CD14-positive monocyte (primary cell): ENCODE measurements around the gene FAM135A. TPM values are rescaled to one million over a fixed set of nuclear protein-coding genes. Genes with fewer than 3 reads are reported as not detected.
A peak's percentile ranks its signal among the peaks of the same experiment; 100 is the strongest.

Experiments used
- DNase-seq, 3 donors: peaks; one replicate each; pipeline ENCODE4 v3.0.0-alpha.2; 2011 to 2022
- H2AFZ ChIP-seq: 2 replicates; pipeline ENCODE4 v1.6.0; 2012; ENCODE audit warnings: mild to moderate bottlenecking, low read depth, low read length, inconsistent platforms; ENCODE audit not compliant: insufficient read depth, poor library complexity, severe bottlenecking
- H3K27ac ChIP-seq, 2 donors: 1 replicate in 1 of 2; 2 replicates in 1 of 2; pipeline ENCODE4 v1.5.1; 2012 to 2013; ENCODE audit warnings: low read length in 2 of 2, control low read depth in 1 of 2, inconsistent platforms in 1 of 2, low read depth in 1 of 2, mild to moderate bottlenecking in 1 of 2
- H3K27me3 ChIP-seq, 2 donors: one replicate each; pipeline versions ENCODE4 v1.6.0 to v1.6.1; 2011 to 2013; ENCODE audit warnings: low read length in 2 of 2; ENCODE audit not compliant: control insufficient read depth in 2 of 2, insufficient read depth in 2 of 2
- H3K36me3 ChIP-seq, 2 donors: replicated peaks in 1 of 2; 1 replicate in 1 of 2; 2 replicates in 1 of 2; pipeline versions ENCODE4 v1.5.1 to v1.6.1; 2012 to 2013; ENCODE audit warnings: low read length in 2 of 2, control low read depth in 1 of 2, inconsistent platforms in 1 of 2, mild to moderate bottlenecking in 1 of 2; ENCODE audit not compliant: insufficient read depth in 2 of 2, control insufficient read depth in 1 of 2
- H3K4me1 ChIP-seq, 2 donors: 1 replicate in 1 of 2; 2 replicates in 1 of 2; pipeline versions ENCODE4 v1.5.1 to v1.6.1; 2012 to 2013; ENCODE audit warnings: low read length in 2 of 2, control low read depth in 1 of 2, inconsistent platforms in 1 of 2, mild to moderate bottlenecking in 1 of 2, moderate library complexity in 1 of 2; ENCODE audit not compliant: insufficient read depth in 2 of 2, control insufficient read depth in 1 of 2
- H3K4me2 ChIP-seq: replicated peaks from 2 replicates; pipeline ENCODE3; 2012; ENCODE audit warnings: low read length, moderate library complexity, mild to moderate bottlenecking; ENCODE audit not compliant: poor library complexity, severe bottlenecking; ENCODE audit errors: extremely low read depth
- H3K4me3 ChIP-seq, 3 experiments: fragments of 200-600 bp in 1 of 3; sonication (generic) in 1 of 3; replicated peaks in 1 of 3; 1 replicate in 2 of 3; 2 replicates in 1 of 3; pipeline ENCODE4 v1.5.1; 2011 to 2013; ENCODE audit warnings: low read length in 3 of 3, mild to moderate bottlenecking in 3 of 3, control low read depth in 2 of 3, low read depth in 2 of 3, inconsistent platforms in 1 of 3, moderate library complexity in 1 of 3
- H3K79me2 ChIP-seq: 2 replicates; pipeline ENCODE4 v1.6.0; 2012; ENCODE audit warnings: mild to moderate bottlenecking, control low read depth, inconsistent platforms, low read length, moderate library complexity; ENCODE audit not compliant: insufficient read depth
- H3K9ac ChIP-seq: 2 replicates; pipeline ENCODE4 v1.6.0; 2017; ENCODE audit warnings: low read length, mild to moderate bottlenecking; ENCODE audit not compliant: insufficient read depth, poor library complexity, severe bottlenecking
- H3K9me3 ChIP-seq, 2 donors: replicated peaks in 1 of 2; 1 replicate in 1 of 2; 2 replicates in 1 of 2; pipeline versions ENCODE4 v1.5.1 to v1.6.1; 2012 to 2013; ENCODE audit warnings: low read length in 2 of 2, control low read depth in 1 of 2; ENCODE audit not compliant: control insufficient read depth in 1 of 2, insufficient read depth in 1 of 2
- H4K20me1 ChIP-seq: 2 replicates; pipeline ENCODE4 v1.6.0; 2012; ENCODE audit warnings: mild to moderate bottlenecking, low read length, control low read depth, moderate library complexity; ENCODE audit not compliant: insufficient read depth
- H3K27ac Mint-ChIP-seq, 7 donors: one replicate each; pipeline ENCODE4 v1.8.0; 2020; ENCODE audit warnings: mild to moderate bottlenecking in 7 of 7, mixed read lengths in 7 of 7, moderate library complexity in 6 of 7, inconsistent platforms in 2 of 7
- H3K27me3 Mint-ChIP-seq, 3 donors: one replicate each; pipeline ENCODE4 v1.8.0; 2021 to 2022; ENCODE audit warnings: low read depth in 3 of 3, mild to moderate bottlenecking in 3 of 3, mixed read lengths in 3 of 3, moderate library complexity in 3 of 3, inconsistent platforms in 1 of 3
- H3K36me3 Mint-ChIP-seq, 2 donors: one replicate each; pipeline ENCODE4 v1.8.0; 2020; ENCODE audit warnings: mixed read lengths in 2 of 2, inconsistent platforms in 1 of 2, mild to moderate bottlenecking in 1 of 2
- H3K4me1 Mint-ChIP-seq: one replicate; pipeline ENCODE4 v1.8.0; 2020; ENCODE audit warnings: mild to moderate bottlenecking, mixed read lengths
- H3K4me3 Mint-ChIP-seq, 2 donors: one replicate each; pipeline ENCODE4 v1.8.0; 2020; ENCODE audit warnings: mild to moderate bottlenecking in 2 of 2, mixed read lengths in 2 of 2, moderate library complexity in 1 of 2
- H3K9me3 Mint-ChIP-seq, 7 donors: one replicate each; pipeline ENCODE4 v1.8.0; 2020 to 2022; ENCODE audit warnings: mixed read lengths in 7 of 7, mild to moderate bottlenecking in 6 of 7, moderate library complexity in 6 of 7, inconsistent platforms in 2 of 7
- CTCF ChIP-seq: fragments of 200-600 bp; IDR thresholded peaks from one replicate; pipeline ENCODE4 v1.8.0; 2022; ENCODE audit warnings: antibody characterized with exemption, mild to moderate bottlenecking
- WGBS: methylation state at CpG from one replicate; pipeline ENCODE4 v1.1.5; 2013; ENCODE audit warnings: missing lambda C conversion rate; ENCODE audit not compliant: insufficient coverage; 5-methylcytosine and 5-hydroxymethylcytosine counted together
- intact Hi-C, 2 donors: fragments of 100-400 bp; cut with micrococcal nuclease; formaldehyde crosslinking; loops; one replicate each; pipeline versions ENCODE4 v1.15.0 to v1.15.1; 2023
- polyA plus RNA-seq, 3 donors: library from polyadenylated mRNA; depleted of rRNA in 1 of 3; unstranded in 2 of 3; stranded (reverse) in 1 of 3; fragments of 300-500 nt in 2 of 3; fragments of >200 nt in 1 of 3; fragmentation: Illumina TruSeq in 2 of 3; gene quantifications; 1 replicate in 2 of 3; 2 replicates in 1 of 3; pipeline ENCODE4 v1.2.3, GENCODE V29; 2012 to 2021

The FAM135A gene
- polyA plus RNA-seq, 3 donors = 4.1 to 10.3 (median 5.4) TPM

- TF ChIP-seq CTCF = no peak
- no peaks in the 10 kb centered on the region for H3K79me2 ChIP-seq
- Mint-ChIP-seq H3K9me3 (no peaks in the 10 kb centered on the region), H3K4me3 (no peak overlapping the region), H3K36me3 (peaks cover 8 to 11% of the 10 kb centered on the region in 2 donors), H3K27me3 (peaks cover 0 to 4% (median 0%) of the 10 kb centered on the region in 3 donors), H3K27ac (no peak overlapping the region), H3K4me1 (no peaks in the 10 kb centered on the region)
- no peak overlapping the region for H2AFZ ChIP-seq
- H4K20me1 ChIP-seq = no peaks in the 10 kb centered on the region
- intact Hi-C loops = loop anchor here in 1 of 2 donors (5.0 kb wide), 1 partner anchor 88 kb away; no protein-coding TSS in a partner anchor
- no peak overlapping the region for H3K27ac ChIP-seq
- H3K9ac ChIP-seq = no peak overlapping the region
- no peak overlapping the region for H3K4me2 ChIP-seq
- no peak overlapping the region for H3K4me3 ChIP-seq
- no peaks in the 10 kb centered on the region for H3K9me3 ChIP-seq
- no peaks in the 10 kb centered on the region for H3K27me3 ChIP-seq
- peaks cover 0 to 5% of the 10 kb centered on the region in 2 donors for H3K36me3 ChIP-seq
- no peaks in the 10 kb centered on the region for H3K4me1 ChIP-seq
- 100% methylated on average over 1 of the region's 2 CpGs for WGBS
- DNase-seq = no peak
These were observed 161.3 kb downstream of the FAM135A start for GRCh38 chr6:70574643-70575042.

GRCh38 chr6:70575899-70576495, 162.7 kb downstream of the FAM135A start:
- peak overlapping the region in 1 of 7 donors; percentile 59 for H3K27ac Mint-ChIP-seq
- intact Hi-C loops = no loop called here
- no peak overlapping the region for H3K27ac ChIP-seq

More at GRCh38 chr6:70575899-70576495, 162.7 kb downstream of the FAM135A start:
- no peak for DNase-seq
- 100% methylated on average over 4 of the region's 7 CpGs for WGBS
- no peak for TF ChIP-seq CTCF
- H4K20me1 ChIP-seq = no peaks in the 10 kb centered on the region
- peaks cover 12 to 17% of the 10 kb centered on the region in 2 donors for H3K36me3 ChIP-seq
- H3K4me3 Mint-ChIP-seq = no peak overlapping the region
- no peaks in the 10 kb centered on the region for H3K4me1 Mint-ChIP-seq
- H3K36me3 Mint-ChIP-seq = peaks cover 18% of the 10 kb centered on the region in 2 donors
- H3K4me1 ChIP-seq = no peaks in the 10 kb centered on the region
- H3K27me3 ChIP-seq = no peaks in the 10 kb centered on the region
- no peak overlapping the region for H2AFZ ChIP-seq
- H3K9ac ChIP-seq = no peak overlapping the region
- H3K27me3 Mint-ChIP-seq = peaks cover 0 to 4% (median 0%) of the 10 kb centered on the region in 3 donors
- no peaks in the 10 kb centered on the region for H3K9me3 Mint-ChIP-seq
- H3K79me2 ChIP-seq = no peaks in the 10 kb centered on the region
- no peak overlapping the region for H3K4me3 ChIP-seq
- no peak overlapping the region for H3K4me2 ChIP-seq
- H3K9me3 ChIP-seq = no peaks in the 10 kb centered on the region
